ENCODE measurements around the gene COBL.

The COBL gene

GRCh38 chr7:51043461-51043860 is 273.1 kb downstream of the COBL start:
- Histone ChIP-seq H3K4me1 (ENCODE audit: control insufficient read depth, low read length) (no peaks in the 10 kb centered on the region), H3K27ac (ENCODE audit: low read depth, low read length) (no peak overlapping the region), H3K79me2 (ENCODE audit: control insufficient read depth, low read length) (no peaks in the 10 kb centered on the region), H3K4me3 (ENCODE audit: low read length) (no peak overlapping the region), H3F3A (ENCODE audit: control insufficient read depth, insufficient read depth) (no peaks in the 10 kb centered on the region), H3K9me3 (ENCODE audit: control insufficient read depth, insufficient read depth, low read length) (no peaks in the 10 kb centered on the region), H3K27me3 (ENCODE audit: control insufficient read depth, low read length) (no peaks in the 10 kb centered on the region), H4K20me1 (ENCODE audit: control insufficient read depth, insufficient read depth, low read depth, low read length) (no peaks in the 10 kb centered on the region), H3K4me2 (ENCODE audit: low read length) (no peak overlapping the region), H3K36me3 (ENCODE audit: control insufficient read depth, low read length) (no peaks in the 10 kb centered on the region), H3K9me2 (replicated peaks; ENCODE audit: control insufficient read depth, low read length) (no peaks in the 10 kb centered on the region)
- TF ChIP-seq EZH2phosphoT487 (IDR thresholded peaks at IDR 0.05; ENCODE audit: borderline replicate concordance, low read length), result no peak
- TF ChIP-seq CTCF (IDR thresholded peaks at IDR 0.05; ENCODE audit: low read depth, low read length, poor library complexity, severe bottlenecking), result no peak

- TF ChIP-seq EZH2phosphoT487 (IDR thresholded peaks at IDR 0.05; ENCODE audit: borderline replicate concordance, low read length) (no peak), CTCF (IDR thresholded peaks at IDR 0.05; ENCODE audit: low read depth, low read length, poor library complexity, severe bottlenecking) (no peak)
- Histone ChIP-seq H4K20me1 (ENCODE audit: control insufficient read depth, insufficient read depth, low read depth, low read length) (no peaks in the 10 kb centered on the region), H3K4me2 (ENCODE audit: low read length) (no peak overlapping the region), H3K9me2 (replicated peaks; ENCODE audit: control insufficient read depth, low read length) (no peaks in the 10 kb centered on the region), H3K4me3 (ENCODE audit: low read length) (no peak overlapping the region), H3K27me3 (ENCODE audit: control insufficient read depth, low read length) (no peaks in the 10 kb centered on the region), H3K4me1 (ENCODE audit: control insufficient read depth, low read length) (no peaks in the 10 kb centered on the region), H3K27ac (ENCODE audit: low read depth, low read length) (no peak overlapping the region), H3K79me2 (ENCODE audit: control insufficient read depth, low read length) (no peaks in the 10 kb centered on the region), H3K36me3 (ENCODE audit: control insufficient read depth, low read length) (no peaks in the 10 kb centered on the region), H3F3A (ENCODE audit: control insufficient read depth, insufficient read depth) (no peaks in the 10 kb centered on the region), H3K9me3 (ENCODE audit: control insufficient read depth, insufficient read depth, low read length) (no peaks in the 10 kb centered on the region)
Measured at GRCh38 chr7:51040787-51041186, 275.8 kb downstream of the COBL start.

DNA sequence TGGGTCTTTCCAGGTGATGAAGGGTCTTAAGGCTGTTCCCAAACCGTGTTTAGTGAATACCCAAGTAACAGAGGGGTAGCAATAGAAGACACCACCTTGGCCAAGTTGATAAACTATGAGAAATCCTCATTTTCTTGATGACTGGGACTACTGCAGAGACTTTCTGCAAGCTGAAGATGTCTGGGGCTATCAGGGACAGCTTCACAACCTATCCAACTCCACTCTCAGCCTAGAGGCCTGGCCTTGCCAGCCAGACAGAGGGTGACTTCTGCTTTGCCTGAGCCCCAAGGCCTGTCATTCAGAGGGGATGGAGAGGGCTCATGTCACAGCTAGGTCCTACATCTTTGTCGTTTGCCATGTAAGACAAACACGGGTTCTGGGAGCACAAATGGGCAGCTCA is 278.0 kb downstream of the COBL start:
- no peak overlapping the region for H3K27ac ChIP-seq (ENCODE audit: low read depth, low read length)
- no peaks in the 10 kb centered on the region for H3K79me2 ChIP-seq (ENCODE audit: control insufficient read depth, low read length)
- no peaks in the 10 kb centered on the region for H3K36me3 ChIP-seq (ENCODE audit: control insufficient read depth, low read length)
- no peaks in the 10 kb centered on the region for H4K20me1 ChIP-seq (ENCODE audit: control insufficient read depth, insufficient read depth, low read depth, low read length)
- H3K9me3 ChIP-seq (ENCODE audit: control insufficient read depth, insufficient read depth, low read length), result no peaks in the 10 kb centered on the region
- no peak overlapping the region for H3K4me3 ChIP-seq (ENCODE audit: low read length)
- H3K27me3 ChIP-seq (ENCODE audit: control insufficient read depth, low read length), result peaks cover 3% of the 10 kb centered on the region; the same call in 1 of the 2 replicates
- no peak overlapping the region for H3K4me2 ChIP-seq (ENCODE audit: low read length)
- TF ChIP-seq EZH2phosphoT487 (IDR thresholded peaks at IDR 0.05; ENCODE audit: borderline replicate concordance, low read length) (no peak), CTCF (IDR thresholded peaks at IDR 0.05; ENCODE audit: low read depth, low read length, poor library complexity, severe bottlenecking) (no peak)
- H3K4me1 ChIP-seq (ENCODE audit: control insufficient read depth, low read length), result no peaks in the 10 kb centered on the region
- H3F3A ChIP-seq (ENCODE audit: control insufficient read depth, insufficient read depth), result no peaks in the 10 kb centered on the region
- H3K9me2 ChIP-seq (replicated peaks; ENCODE audit: control insufficient read depth, low read length), result no peaks in the 10 kb centered on the region

DNA sequence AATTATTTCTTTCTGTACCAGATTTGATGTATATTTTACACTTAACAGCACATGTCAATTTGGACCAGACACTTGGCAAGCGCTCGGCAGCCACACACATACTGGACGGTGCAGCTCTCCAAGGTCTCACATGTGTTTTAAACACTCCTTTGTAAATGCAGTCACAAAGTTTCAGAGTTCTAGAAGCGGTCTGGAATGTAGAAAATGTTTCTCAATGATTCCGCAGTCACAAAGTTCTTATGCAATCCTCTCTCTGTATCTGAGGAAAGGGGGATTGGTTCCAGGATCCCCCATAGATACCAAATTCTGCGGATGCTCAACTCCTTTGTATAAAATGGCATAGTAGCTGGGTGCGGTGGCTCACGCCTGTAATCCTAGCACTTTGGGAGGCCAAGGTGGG is 280.9 kb downstream of the COBL start:
- no peaks in the 10 kb centered on the region for H3K9me3 ChIP-seq (ENCODE audit: control insufficient read depth, insufficient read depth, low read length)
- H3K9me2 ChIP-seq (replicated peaks; ENCODE audit: control insufficient read depth, low read length), result no peaks in the 10 kb centered on the region
- H3F3A ChIP-seq (ENCODE audit: control insufficient read depth, insufficient read depth), result no peaks in the 10 kb centered on the region
- no peak overlapping the region for H3K27ac ChIP-seq (ENCODE audit: low read depth, low read length)
- no peaks in the 10 kb centered on the region for H3K36me3 ChIP-seq (ENCODE audit: control insufficient read depth, low read length)
- no peaks in the 10 kb centered on the region for H4K20me1 ChIP-seq (ENCODE audit: control insufficient read depth, insufficient read depth, low read depth, low read length)
- no peaks in the 10 kb centered on the region for H3K4me1 ChIP-seq (ENCODE audit: control insufficient read depth, low read length)
- no peak for TF ChIP-seq CTCF (IDR thresholded peaks at IDR 0.05; ENCODE audit: low read depth, low read length, poor library complexity, severe bottlenecking)
- TF ChIP-seq EZH2phosphoT487 (IDR thresholded peaks at IDR 0.05; ENCODE audit: borderline replicate concordance, low read length), result no peak
- no peak overlapping the region for H3K4me3 ChIP-seq (ENCODE audit: low read length)
- H3K79me2 ChIP-seq (ENCODE audit: control insufficient read depth, low read length), result no peaks in the 10 kb centered on the region
- H3K4me2 ChIP-seq (ENCODE audit: low read length), result no peak overlapping the region
- peaks cover 3% of the 10 kb centered on the region; the same call in 1 of the 2 replicates for H3K27me3 ChIP-seq (ENCODE audit: control insufficient read depth, low read length)
